ENCODE measurements around the gene TIPIN. TPM values are rescaled to one million over a fixed set of nuclear protein-coding genes. Genes with fewer than 3 reads are reported as not detected.
"Not testable (repeated sequence)": the region's sequence is repeated elsewhere in the genome, so short reads cannot be mapped to it uniquely, and the experiment has no call there.

Gene TIPIN
- total and polyA plus RNA-seq, 5 donors from 2014 or later: 6.0 to 11.2 (median 8.5) TPM

DNA sequence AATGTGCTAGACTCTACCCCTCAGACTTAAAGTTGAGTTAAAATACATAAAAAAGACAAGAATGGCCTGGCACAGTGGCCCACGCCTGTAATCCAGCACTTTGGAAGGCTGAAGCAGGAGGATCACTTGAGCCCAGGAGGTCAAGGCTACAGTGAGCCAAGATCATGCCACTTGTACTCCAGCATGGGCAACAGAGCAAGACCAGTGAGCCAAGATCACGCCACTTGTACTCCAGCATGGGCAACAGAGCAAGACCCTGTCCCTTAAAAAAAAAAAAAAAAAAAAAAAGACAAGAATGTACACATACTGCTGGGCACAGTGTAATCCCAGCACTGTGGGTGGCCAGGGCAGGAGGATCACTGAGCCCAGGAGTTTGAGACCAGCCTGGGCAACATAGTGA lies 45.7 kb downstream of the TIPIN start:
- Mint-ChIP-seq H3K4me3 (no peak overlapping the region), H3K27ac (no peak overlapping the region), H3K9me3 (no peaks in the 10 kb centered on the region), H3K27me3 (no peaks in the 10 kb centered on the region), H3K4me1 (peaks cover 0 to 6% (median 0%) of the 10 kb centered on the region in 4 donors), H3K36me3 (peaks cover 54% of the 10 kb centered on the region)
- peaks cover 76% of the 10 kb centered on the region for H3K36me3 ChIP-seq (ENCODE audit: control insufficient read depth, insufficient read depth, low read length)
- H3K27me3 ChIP-seq (ENCODE audit: control insufficient read depth, insufficient read depth, low read length): no peaks in the 10 kb centered on the region
- ATAC-seq (ENCODE audit: low read depth in 2 of 2): no peak
- H3K4me1 ChIP-seq (ENCODE audit: control insufficient read depth, insufficient read depth, low read length, poor library complexity, severe bottlenecking): no peaks in the 10 kb centered on the region
- H3K27ac ChIP-seq (ENCODE audit: insufficient read depth, low read length, poor library complexity, severe bottlenecking): no peak overlapping the region
- no peaks in the 10 kb centered on the region for H3K9me3 ChIP-seq (ENCODE audit: control insufficient read depth in 2 of 2, low read length in 2 of 2)
- no peak overlapping the region for H3K4me3 ChIP-seq (ENCODE audit: low read depth, low read length)
- DNase-seq: no peak

DNA sequence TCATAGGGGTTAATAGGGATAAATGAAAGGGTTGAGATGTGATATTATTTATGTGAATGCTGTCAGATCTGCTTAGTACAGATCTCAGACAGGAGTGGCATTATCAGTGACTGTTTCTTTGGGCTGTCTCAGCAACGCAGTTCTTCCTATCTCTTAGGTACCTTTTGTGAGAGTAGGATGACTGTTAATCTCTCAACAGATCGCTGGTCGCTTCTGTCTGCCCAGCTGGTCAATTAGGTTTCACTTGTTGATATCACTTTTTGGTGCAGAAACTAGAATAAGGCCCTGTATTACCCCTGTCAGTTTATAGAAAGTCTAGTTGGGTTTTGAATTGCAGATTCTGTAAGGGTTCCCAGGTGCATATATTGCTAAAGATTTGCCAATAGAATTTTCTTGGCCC lies 46.7 kb downstream of the TIPIN start:
- Histone ChIP-seq H3K27ac (ENCODE audit: insufficient read depth, low read length, poor library complexity, severe bottlenecking) (no peak overlapping the region), H3K27me3 (ENCODE audit: control insufficient read depth, insufficient read depth, low read length) (no peaks in the 10 kb centered on the region), H3K36me3 (ENCODE audit: control insufficient read depth, insufficient read depth, low read length) (peaks cover 71% of the 10 kb centered on the region), H3K9me3 (ENCODE audit: control insufficient read depth in 2 of 2, low read length in 2 of 2) (no peaks in the 10 kb centered on the region), H3K4me1 (ENCODE audit: control insufficient read depth, insufficient read depth, low read length, poor library complexity, severe bottlenecking) (no peaks in the 10 kb centered on the region), H3K4me3 (ENCODE audit: low read depth, low read length) (no peak overlapping the region)
- Mint-ChIP-seq H3K36me3 (peaks cover 49% of the 10 kb centered on the region), H3K4me1 (peaks cover 0 to 6% (median 1%) of the 10 kb centered on the region in 4 donors), H3K9me3 (no peaks in the 10 kb centered on the region), H3K27me3 (no peaks in the 10 kb centered on the region), H3K4me3 (no peak overlapping the region), H3K27ac (no peak overlapping the region)
- no peak for DNase-seq
- ATAC-seq (ENCODE audit: low read depth in 2 of 2): no peak

DNA sequence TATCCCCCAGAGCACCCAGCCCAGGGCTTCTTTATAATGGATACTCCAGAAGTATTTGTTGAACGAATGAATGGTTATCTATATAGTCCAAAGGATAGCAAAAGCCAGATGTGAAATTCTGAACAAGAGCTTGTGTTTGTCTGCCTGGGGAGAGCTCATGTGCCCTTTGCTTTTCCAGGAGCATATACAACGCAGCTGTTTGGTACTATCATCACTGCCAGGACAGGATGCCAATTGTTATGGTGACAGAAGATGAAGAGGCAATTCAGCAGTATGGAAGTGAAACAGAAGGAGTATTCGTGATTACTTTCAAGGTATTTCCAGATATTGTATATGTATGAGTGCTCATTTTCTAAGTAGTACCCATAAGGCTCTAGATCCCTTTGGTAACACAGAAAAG lies 48.0 kb downstream of the TIPIN start:
- no peak overlapping the region for H3K4me3 ChIP-seq (ENCODE audit: low read depth, low read length)
- Mint-ChIP-seq H3K36me3 (peaks cover 49% of the 10 kb centered on the region), H3K9me3 (no peaks in the 10 kb centered on the region), H3K4me3 (no peak overlapping the region), H3K27me3 (no peaks in the 10 kb centered on the region), H3K4me1 (peaks cover 0 to 6% (median 1%) of the 10 kb centered on the region in 4 donors), H3K27ac (peak overlapping the region in 1 of 3 donors; percentile 15)
- ATAC-seq (ENCODE audit: low read depth in 2 of 2) (no peak), DNase-seq (no peak)
- peaks cover 59% of the 10 kb centered on the region for H3K36me3 ChIP-seq (ENCODE audit: control insufficient read depth, insufficient read depth, low read length)
- H3K4me1 ChIP-seq (ENCODE audit: control insufficient read depth, insufficient read depth, low read length, poor library complexity, severe bottlenecking): no peaks in the 10 kb centered on the region
- no peak overlapping the region for H3K27ac ChIP-seq (ENCODE audit: insufficient read depth, low read length, poor library complexity, severe bottlenecking)
- H3K27me3 ChIP-seq (ENCODE audit: control insufficient read depth, insufficient read depth, low read length): no peaks in the 10 kb centered on the region
- H3K9me3 ChIP-seq (ENCODE audit: control insufficient read depth in 2 of 2, low read length in 2 of 2): no peaks in the 10 kb centered on the region

DNA sequence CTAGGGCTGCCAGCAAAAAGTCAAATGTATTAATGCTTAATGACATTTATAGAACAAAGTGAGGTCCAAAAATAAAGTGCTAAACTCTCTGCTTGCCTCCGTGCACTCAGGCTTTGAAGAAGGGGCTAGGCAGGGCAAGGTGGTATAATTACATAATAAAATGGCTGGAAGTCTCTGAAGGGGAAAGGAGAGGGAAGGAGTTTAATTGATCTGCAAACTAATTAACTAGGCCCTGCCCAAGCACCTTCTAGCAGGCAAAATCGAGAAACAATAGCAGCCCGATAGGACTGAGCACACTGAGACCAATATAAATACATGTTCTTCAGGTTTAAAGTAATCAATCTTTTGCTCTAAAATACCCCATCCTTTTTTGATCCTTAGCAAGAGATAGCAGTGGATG lies 50.1 kb downstream of the TIPIN start:
- no peak for DNase-seq
- Histone ChIP-seq H3K4me1 (ENCODE audit: control insufficient read depth, insufficient read depth, low read length, poor library complexity, severe bottlenecking) (no peaks in the 10 kb centered on the region), H3K9me3 (ENCODE audit: control insufficient read depth in 2 of 2, low read length in 2 of 2) (no peaks in the 10 kb centered on the region), H3K36me3 (ENCODE audit: control insufficient read depth, insufficient read depth, low read length) (peaks cover 49% of the 10 kb centered on the region), H3K4me3 (ENCODE audit: low read depth, low read length) (no peak overlapping the region), H3K27ac (ENCODE audit: insufficient read depth, low read length, poor library complexity, severe bottlenecking) (no peak overlapping the region), H3K27me3 (ENCODE audit: control insufficient read depth, insufficient read depth, low read length) (no peaks in the 10 kb centered on the region)
- peaks cover 5 to 17% (median 10%) of the 10 kb centered on the region in 4 donors for H3K4me1 Mint-ChIP-seq
- ATAC-seq (ENCODE audit: low read depth in 2 of 2): no peak
- H3K4me3 Mint-ChIP-seq: no peak overlapping the region
- H3K27ac Mint-ChIP-seq: peak overlapping the region in 2 of 3 donors; percentile 18 to 81
- H3K36me3 Mint-ChIP-seq: peaks cover 46% of the 10 kb centered on the region
- no peaks in the 10 kb centered on the region for H3K27me3 Mint-ChIP-seq
- no peaks in the 10 kb centered on the region for H3K9me3 Mint-ChIP-seq

DNA sequence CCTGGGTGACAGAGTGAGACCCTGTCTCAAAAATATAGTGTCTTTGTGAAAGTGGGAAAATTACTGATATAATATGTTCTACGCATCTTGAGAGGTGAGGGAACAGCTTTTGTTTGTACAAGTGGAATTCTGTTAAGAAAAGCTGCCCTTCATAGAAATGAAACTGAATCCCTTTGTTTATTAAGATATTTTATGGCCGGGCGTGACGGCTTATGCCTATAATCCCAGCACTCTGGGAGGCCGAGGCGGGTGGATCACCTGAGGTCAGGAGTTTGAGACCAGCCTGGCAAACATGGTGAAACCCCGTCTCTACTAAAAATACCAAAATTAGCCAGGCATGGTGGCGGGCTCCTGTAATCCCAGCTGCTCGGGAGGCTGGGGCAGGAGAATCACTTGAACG lies 52.1 kb downstream of the TIPIN start:
- not testable (repeated sequence) for H3K27me3 ChIP-seq (ENCODE audit: control insufficient read depth, insufficient read depth, low read length); ATAC-seq (ENCODE audit: low read depth in 2 of 2); DNase-seq; H3K4me3 Mint-ChIP-seq; H3K27ac Mint-ChIP-seq; H3K27ac ChIP-seq (ENCODE audit: insufficient read depth, low read length, poor library complexity, severe bottlenecking); H3K9me3 ChIP-seq (ENCODE audit: control insufficient read depth in 2 of 2, low read length in 2 of 2); H3K4me1 ChIP-seq (ENCODE audit: control insufficient read depth, insufficient read depth, low read length, poor library complexity, severe bottlenecking); H3K9me3 Mint-ChIP-seq; H3K27me3 Mint-ChIP-seq; H3K4me3 ChIP-seq (ENCODE audit: low read depth, low read length)
- Mint-ChIP-seq H3K36me3 (peaks cover 41% of the 10 kb centered on the region), H3K4me1 (peaks cover 5 to 21% (median 10%) of the 10 kb centered on the region in 4 donors)
- H3K36me3 ChIP-seq (ENCODE audit: control insufficient read depth, insufficient read depth, low read length): peaks cover 33% of the 10 kb centered on the region

DNA sequence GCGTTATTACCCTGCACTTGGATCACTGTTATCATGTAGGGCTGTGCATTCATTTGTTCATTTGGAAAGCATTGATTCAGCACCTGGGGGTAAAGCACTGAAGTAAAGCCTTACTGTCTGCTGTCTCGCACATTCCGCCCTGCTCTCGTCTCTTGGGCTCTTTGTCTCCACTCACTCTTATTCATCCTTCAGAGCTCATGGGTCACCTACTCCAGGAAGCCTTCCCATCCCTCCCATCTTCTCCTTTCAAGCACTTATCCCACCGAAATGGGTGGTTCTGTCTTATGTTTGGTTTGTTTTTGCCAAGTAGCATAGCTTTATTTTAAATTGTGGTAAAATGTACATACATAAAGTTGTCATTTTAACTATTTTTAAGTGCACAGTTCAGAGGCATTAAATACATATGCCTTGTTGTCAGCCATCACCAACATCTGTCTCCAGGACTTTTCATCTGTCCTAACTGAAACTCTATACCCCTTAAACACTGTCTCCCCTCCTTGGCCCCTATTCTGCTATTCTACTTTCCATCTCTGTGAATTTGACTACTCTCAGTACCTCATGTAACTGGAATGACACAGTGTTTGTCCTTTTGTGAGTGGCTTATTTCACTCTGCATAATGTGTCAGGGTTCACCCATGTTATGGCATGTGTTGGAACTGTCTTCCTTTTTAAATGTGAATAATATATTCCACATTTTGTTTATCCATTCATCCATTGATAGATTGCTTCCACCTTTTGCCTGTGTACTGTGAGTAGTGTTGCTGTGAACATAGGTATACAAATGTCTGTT lies 53.8 kb downstream of the TIPIN start:
- peaks cover 33% of the 10 kb centered on the region for H3K36me3 Mint-ChIP-seq
- Histone ChIP-seq H3K27ac (ENCODE audit: insufficient read depth, low read length, poor library complexity, severe bottlenecking) (no peak overlapping the region), H3K9me3 (ENCODE audit: control insufficient read depth in 2 of 2, low read length in 2 of 2) (no peaks in the 10 kb centered on the region), H3K36me3 (ENCODE audit: control insufficient read depth, insufficient read depth, low read length) (peaks cover 23% of the 10 kb centered on the region), H3K27me3 (ENCODE audit: control insufficient read depth, insufficient read depth, low read length) (no peaks in the 10 kb centered on the region), H3K4me3 (ENCODE audit: low read depth, low read length) (no peak overlapping the region), H3K4me1 (ENCODE audit: control insufficient read depth, insufficient read depth, low read length, poor library complexity, severe bottlenecking) (no peaks in the 10 kb centered on the region)
- peak overlapping the region in 2 of 3 donors; percentile 18 to 51 for H3K27ac Mint-ChIP-seq
- H3K27me3 Mint-ChIP-seq: no peaks in the 10 kb centered on the region
- H3K4me1 Mint-ChIP-seq: peaks cover 5 to 23% (median 16%) of the 10 kb centered on the region in 4 donors
- H3K4me3 Mint-ChIP-seq: no peak overlapping the region
- DNase-seq: no peak
- ATAC-seq (ENCODE audit: low read depth in 2 of 2): no peak
- no peaks in the 10 kb centered on the region for H3K9me3 Mint-ChIP-seq

DNA sequence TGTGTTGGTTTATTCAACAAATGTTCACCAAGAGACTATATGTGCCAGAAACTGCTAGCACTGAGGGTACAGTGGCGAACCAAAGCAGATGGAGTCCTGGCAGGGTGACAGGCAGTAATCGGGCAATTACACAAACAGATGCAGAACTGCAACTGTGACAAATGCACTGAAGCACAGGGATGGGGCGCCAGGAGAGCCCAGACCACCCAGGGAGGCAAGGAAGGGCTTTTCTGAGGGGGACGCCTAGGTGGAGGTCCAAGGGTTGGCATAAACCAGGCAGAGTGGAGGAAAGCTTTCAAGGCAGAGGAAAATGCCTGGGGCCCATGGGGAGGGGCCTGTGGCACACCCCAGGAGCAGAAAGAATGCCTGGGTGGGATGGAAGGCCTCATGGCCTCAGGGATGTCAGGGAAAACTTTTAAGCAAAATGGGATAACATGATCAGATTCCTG lies 57.7 kb downstream of the TIPIN start:
- H3K9me3 Mint-ChIP-seq: no peaks in the 10 kb centered on the region
- H3K36me3 Mint-ChIP-seq: peaks cover 20% of the 10 kb centered on the region
- peaks cover 9% of the 10 kb centered on the region for H3K36me3 ChIP-seq (ENCODE audit: control insufficient read depth, insufficient read depth, low read length)
- no peak for ATAC-seq (ENCODE audit: low read depth in 2 of 2)
- no peak overlapping the region for H3K27ac ChIP-seq (ENCODE audit: insufficient read depth, low read length, poor library complexity, severe bottlenecking)
- H3K9me3 ChIP-seq (ENCODE audit: control insufficient read depth in 2 of 2, low read length in 2 of 2): no peaks in the 10 kb centered on the region
- peak overlapping the region; percentile 51 to 60 (median 52) for H3K27ac Mint-ChIP-seq
- no peaks in the 10 kb centered on the region for H3K27me3 Mint-ChIP-seq
- DNase-seq: no peak
- no peak overlapping the region for H3K4me3 ChIP-seq (ENCODE audit: low read depth, low read length)
- peaks cover 25% of the 10 kb centered on the region for H3K4me1 ChIP-seq (ENCODE audit: control insufficient read depth, insufficient read depth, low read length, poor library complexity, severe bottlenecking)
- H3K4me3 Mint-ChIP-seq: no peak overlapping the region
- peaks cover 23 to 46% (median 42%) of the 10 kb centered on the region in 4 donors for H3K4me1 Mint-ChIP-seq
- H3K27me3 ChIP-seq (ENCODE audit: control insufficient read depth, insufficient read depth, low read length): no peaks in the 10 kb centered on the region

DNA sequence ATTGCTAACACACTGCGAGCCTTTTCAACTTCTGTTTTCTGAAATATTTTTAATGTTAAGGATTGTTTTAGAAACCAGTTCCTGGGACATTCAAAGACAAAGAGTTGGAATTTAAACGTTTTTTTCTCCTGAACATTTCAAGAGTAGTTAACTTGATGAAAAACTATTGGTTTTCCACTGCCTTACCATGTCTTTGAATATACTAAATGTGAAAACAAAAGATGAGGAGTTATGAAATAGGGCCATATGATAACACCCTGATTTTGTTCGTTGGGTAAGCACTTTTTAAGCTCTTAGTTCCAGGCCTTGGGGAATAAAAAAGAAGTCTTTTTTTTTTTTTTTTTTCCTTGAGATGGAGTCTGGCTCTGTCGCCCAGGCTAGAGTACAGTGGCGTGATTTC lies 60.3 kb downstream of the TIPIN start:
- H3K27me3 Mint-ChIP-seq: no peaks in the 10 kb centered on the region
- H3K36me3 Mint-ChIP-seq: peaks cover 13% of the 10 kb centered on the region
- peak overlapping the region in 1 of 3 donors; percentile 39 for H3K27ac Mint-ChIP-seq
- DNase-seq (no peak), ATAC-seq (ENCODE audit: low read depth in 2 of 2) (no peak)
- no peak overlapping the region for H3K4me3 ChIP-seq (ENCODE audit: low read depth, low read length)
- H3K27me3 ChIP-seq (ENCODE audit: control insufficient read depth, insufficient read depth, low read length): no peaks in the 10 kb centered on the region
- peak overlapping the region; percentile 20 for H3K27ac ChIP-seq (ENCODE audit: insufficient read depth, low read length, poor library complexity, severe bottlenecking)
- no peaks in the 10 kb centered on the region for H3K9me3 ChIP-seq (ENCODE audit: control insufficient read depth in 2 of 2, low read length in 2 of 2)
- peaks cover 39% of the 10 kb centered on the region for H3K4me1 ChIP-seq (ENCODE audit: control insufficient read depth, insufficient read depth, low read length, poor library complexity, severe bottlenecking)
- H3K4me1 Mint-ChIP-seq: peaks cover 31 to 52% (median 44%) of the 10 kb centered on the region in 4 donors
- peaks cover 5% of the 10 kb centered on the region for H3K36me3 ChIP-seq (ENCODE audit: control insufficient read depth, insufficient read depth, low read length)
- H3K9me3 Mint-ChIP-seq: no peaks in the 10 kb centered on the region
- peak overlapping the region in 2 of 4 donors; percentile 32 to 97 for H3K4me3 Mint-ChIP-seq

All from CD4-positive, CD25-positive, alpha-beta regulatory T cell (primary cell).